HG03521 (cell line): ENCODE data around the gene CRABP2.

Source experiments
- ATAC-seq: cut with Tn5 transposase; IDR thresholded peaks from one replicate; pipeline ENCODE4 v1.9.1; 2021; ENCODE audit warnings: mild to moderate bottlenecking, moderate library complexity; ENCODE audit not compliant: unreplicated experiment

The CRABP2 gene

GRCh38 chr1:156705321-156705917 is at the start of gene CRABP2:
Gene CRABP2 (minus strand): TSS chr1:156705583. CDS start chr1:156705446, 137 bp downstream.
- ATAC-seq = no peak

GRCh38 chr1:156754219-156754618 is 48.8 kb upstream of the CRABP2 start:
- no peak for ATAC-seq

GRCh38 chr1:156752843-156753482 is 47.6 kb upstream of the CRABP2 start:
- ATAC-seq = no peak

GRCh38 chr1:156751757-156752481 is 46.5 kb upstream of the CRABP2 start:
- ATAC-seq = peak; percentile 80

GRCh38 chr1:156751451-156751756 is 46.0 kb upstream of the CRABP2 start, which contains the start of gene HDGF:
Gene HDGF (minus strand): TSS chr1:156751675. CDS start chr1:156751429, 246 bp downstream.
- ATAC-seq = no peak

GRCh38 chr1:156750711-156751450 is 45.5 kb upstream of the CRABP2 start:
- peak; percentile 15 for ATAC-seq

GRCh38 chr1:156750191-156750672 is 44.8 kb upstream of the CRABP2 start:
- no peak for ATAC-seq

GRCh38 chr1:156749419-156750118 is 44.2 kb upstream of the CRABP2 start:
- no peak for ATAC-seq

GRCh38 chr1:156748670-156749418 is 43.5 kb upstream of the CRABP2 start:
- no peak for ATAC-seq

GRCh38 chr1:156747742-156748669 is 42.6 kb upstream of the CRABP2 start:
- no peak for ATAC-seq

GRCh38 chr1:156746728-156747631 is 41.6 kb upstream of the CRABP2 start:
- no peak for ATAC-seq

GRCh38 chr1:156746406-156746727 is 41.0 kb upstream of the CRABP2 start:
- no peak for ATAC-seq

- ATAC-seq = no peak
Measured at GRCh38 chr1:156745881-156746280, 40.5 kb upstream of the CRABP2 start.

- ATAC-seq = no peak
Measured at GRCh38 chr1:156744786-156745419, 39.5 kb upstream of the CRABP2 start.

- no peak for ATAC-seq
Measured at GRCh38 chr1:156744344-156744743, 39.0 kb upstream of the CRABP2 start.

- ATAC-seq = no peak
Measured at GRCh38 chr1:156743367-156744302, 38.3 kb upstream of the CRABP2 start.
